HG02623 (cell line): ENCODE results near the gene THAP9.
"Not testable (repeated sequence)": the region's sequence is repeated elsewhere in the genome, so short reads cannot be mapped to it uniquely, and the experiment has no call there.

ENCODE experiments used
- ATAC-seq: cut with Tn5 transposase; IDR thresholded peaks from one replicate; pipeline ENCODE4 v1.9.1; 2021; ENCODE audit warnings: moderate library complexity; ENCODE audit not compliant: unreplicated experiment

THAP9 gene, protein sequence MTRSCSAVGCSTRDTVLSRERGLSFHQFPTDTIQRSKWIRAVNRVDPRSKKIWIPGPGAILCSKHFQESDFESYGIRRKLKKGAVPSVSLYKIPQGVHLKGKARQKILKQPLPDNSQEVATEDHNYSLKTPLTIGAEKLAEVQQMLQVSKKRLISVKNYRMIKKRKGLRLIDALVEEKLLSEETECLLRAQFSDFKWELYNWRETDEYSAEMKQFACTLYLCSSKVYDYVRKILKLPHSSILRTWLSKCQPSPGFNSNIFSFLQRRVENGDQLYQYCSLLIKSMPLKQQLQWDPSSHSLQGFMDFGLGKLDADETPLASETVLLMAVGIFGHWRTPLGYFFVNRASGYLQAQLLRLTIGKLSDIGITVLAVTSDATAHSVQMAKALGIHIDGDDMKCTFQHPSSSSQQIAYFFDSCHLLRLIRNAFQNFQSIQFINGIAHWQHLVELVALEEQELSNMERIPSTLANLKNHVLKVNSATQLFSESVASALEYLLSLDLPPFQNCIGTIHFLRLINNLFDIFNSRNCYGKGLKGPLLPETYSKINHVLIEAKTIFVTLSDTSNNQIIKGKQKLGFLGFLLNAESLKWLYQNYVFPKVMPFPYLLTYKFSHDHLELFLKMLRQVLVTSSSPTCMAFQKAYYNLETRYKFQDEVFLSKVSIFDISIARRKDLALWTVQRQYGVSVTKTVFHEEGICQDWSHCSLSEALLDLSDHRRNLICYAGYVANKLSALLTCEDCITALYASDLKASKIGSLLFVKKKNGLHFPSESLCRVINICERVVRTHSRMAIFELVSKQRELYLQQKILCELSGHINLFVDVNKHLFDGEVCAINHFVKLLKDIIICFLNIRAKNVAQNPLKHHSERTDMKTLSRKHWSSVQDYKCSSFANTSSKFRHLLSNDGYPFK

GRCh38 chr4:82900411-82901182 is at the start of gene THAP9:
TSS of gene THAP9 (plus strand) at chr4:82900735. CDS start at chr4:82900803, 68 bp downstream.
- ATAC-seq = peak; percentile 92

GRCh38 chr4:82851318-82851717 is 49.2 kb upstream of the THAP9 start:
- ATAC-seq = no peak

GRCh38 chr4:82851885-82852750 is 48.4 kb upstream of the THAP9 start:
- no peak for ATAC-seq

- no peak for ATAC-seq
Observed at GRCh38 chr4:82852751-82853285, 47.7 kb upstream of the THAP9 start.

DNA sequence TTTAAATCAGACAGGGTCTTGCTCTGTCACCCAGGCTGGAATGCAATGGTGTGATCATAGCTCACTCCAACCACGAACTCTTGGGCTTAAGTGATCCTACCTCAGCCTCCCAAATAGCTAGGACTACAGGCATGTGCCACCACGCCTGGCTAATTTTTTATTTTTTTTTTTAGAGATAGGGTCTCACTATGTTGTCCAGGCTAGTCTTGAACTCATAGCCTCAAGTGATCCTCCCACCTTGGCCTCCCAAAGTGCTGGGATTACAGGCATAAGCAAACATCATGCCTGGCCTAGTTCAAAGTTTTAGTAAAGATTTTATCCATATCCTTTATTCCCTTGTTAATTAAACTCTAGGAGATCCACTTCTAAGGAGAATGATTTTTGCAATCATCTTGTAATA is 40.0 kb upstream of the THAP9 start:
- not testable (repeated sequence) for ATAC-seq

DNA sequence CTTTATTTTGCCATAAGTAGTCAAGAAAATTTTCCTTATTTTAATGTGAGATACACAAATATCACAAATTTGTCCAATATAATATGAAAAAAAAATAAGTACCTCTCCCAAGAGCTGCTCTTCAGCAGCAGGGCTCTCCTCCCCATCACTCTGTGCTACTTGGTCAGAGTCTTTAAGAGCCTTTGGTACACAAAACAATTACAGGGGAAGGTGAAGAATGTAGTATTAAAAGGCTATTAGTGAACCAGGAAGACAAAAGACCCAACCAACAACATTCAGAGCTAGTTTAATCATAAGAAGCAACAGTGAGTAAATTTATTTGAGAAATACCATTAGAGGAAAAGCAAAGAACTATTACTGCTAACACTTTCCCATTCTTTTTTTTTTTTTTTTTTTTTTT is 39.0 kb upstream of the THAP9 start:
- no peak for ATAC-seq

- no peak for ATAC-seq
Observed at GRCh38 chr4:82864336-82864979, 36.1 kb upstream of the THAP9 start.

DNA sequence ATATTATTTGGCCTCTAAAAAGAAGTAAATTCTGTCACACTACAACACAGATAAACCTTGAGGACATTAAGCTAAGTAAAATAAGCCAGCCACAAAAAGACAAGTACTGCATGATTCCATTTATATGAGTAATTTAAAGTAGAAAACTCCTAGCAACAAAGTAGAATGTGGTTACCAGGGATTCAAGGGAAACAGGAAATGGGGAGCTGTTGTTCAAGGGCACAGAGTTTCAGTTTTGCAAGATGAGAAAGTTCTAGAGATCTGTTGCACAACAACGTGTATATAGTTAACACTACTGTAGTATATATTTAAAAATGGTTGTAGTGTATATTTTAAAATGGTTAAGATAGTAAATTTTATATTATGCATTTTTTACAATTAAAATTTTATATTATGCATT is 34.9 kb upstream of the THAP9 start:
- no peak for ATAC-seq

GRCh38 chr4:82866033-82866432 is 34.5 kb upstream of the THAP9 start:
- ATAC-seq = not testable (repeated sequence)

DNA sequence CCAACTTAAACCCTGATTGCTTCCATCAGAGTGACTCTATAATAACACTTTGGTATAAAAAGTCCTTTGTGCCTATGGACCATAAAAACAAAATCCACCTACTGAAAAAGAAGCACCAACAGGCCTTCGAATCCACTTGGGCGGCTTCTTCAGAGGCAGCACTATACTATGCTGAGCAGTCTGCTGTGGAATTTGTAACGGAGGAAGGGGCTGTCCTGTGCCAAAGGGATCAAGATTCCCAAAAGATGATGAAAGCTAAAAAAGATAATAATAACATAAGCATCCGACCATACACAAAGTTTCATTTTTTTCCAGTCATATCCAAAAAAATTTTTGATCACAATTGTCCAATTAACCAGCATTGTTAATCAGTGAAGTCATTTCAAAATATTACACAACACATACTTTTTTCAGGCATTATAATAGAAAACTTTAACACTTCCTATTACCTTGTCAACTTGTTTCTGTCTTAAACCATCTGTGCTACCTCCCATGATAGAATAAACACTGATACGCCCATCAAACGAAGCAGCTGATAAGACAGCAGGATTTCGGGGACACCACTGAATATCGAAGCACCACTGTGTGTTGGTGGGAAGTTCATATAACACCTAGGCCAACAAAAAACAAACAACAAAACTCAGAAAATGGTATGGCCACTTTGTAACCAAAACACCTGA is 33.7 kb upstream of the THAP9 start:
- no peak for ATAC-seq

GRCh38 chr4:82868572-82868971 is 32.0 kb upstream of the THAP9 start:
- no peak for ATAC-seq

DNA sequence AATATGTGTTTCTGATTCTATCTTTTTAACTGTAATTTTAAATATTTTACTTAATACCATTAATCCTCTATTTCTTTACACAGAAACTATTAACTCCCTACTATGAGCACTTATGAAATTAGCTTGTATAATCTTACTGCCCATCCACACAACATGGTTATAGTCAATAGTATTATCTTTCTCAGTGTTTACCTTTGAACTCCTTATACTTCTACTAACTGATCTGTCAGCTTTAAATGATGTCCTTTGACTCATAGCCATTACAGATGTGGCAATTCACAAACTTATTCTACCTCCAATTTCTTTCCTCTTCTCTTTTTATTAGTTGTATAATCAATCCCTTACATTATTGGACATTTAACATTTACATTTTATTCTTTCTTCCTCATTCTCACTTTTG is 15.1 kb upstream of the THAP9 start:
- no peak for ATAC-seq

- ATAC-seq = no peak
Observed at GRCh38 chr4:82886147-82886942, 14.2 kb upstream of the THAP9 start.

DNA sequence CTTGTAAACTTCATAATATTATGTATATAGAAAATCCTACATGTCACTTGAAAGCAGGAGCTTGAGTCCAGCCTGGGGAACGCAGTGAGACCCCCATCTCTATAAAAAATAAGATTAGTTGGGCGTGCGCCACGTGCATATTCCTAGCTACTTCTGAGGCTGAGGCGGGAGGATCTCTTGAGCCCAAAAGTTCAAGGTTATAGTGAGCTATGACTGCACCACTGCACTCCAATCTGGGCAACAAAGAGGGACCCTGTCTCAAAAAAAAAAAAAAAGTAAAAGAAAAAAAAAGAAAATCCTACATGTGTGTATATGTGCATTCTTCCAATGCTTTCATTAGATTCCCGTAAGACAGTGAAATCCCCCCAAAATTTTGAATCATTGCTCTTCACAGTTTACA is 11.2 kb upstream of the THAP9 start:
- no peak for ATAC-seq

DNA sequence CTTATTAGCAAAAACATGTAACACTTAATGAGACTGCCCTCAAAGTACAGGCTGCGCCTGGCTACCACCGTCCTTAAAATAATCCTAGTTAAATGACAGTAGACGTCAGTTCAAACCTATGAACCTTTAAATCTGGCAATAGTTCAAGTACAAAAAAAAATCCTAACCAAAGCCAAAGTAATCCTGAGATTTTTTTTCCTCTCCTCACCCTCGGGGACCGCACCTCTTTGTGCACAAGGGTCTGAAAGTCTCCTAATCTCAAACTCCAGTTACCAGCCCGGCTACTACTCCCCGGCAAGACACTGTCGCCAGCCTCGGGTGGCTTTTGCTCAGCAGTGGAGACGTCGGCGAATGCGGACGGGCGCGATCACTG is 10.0 kb upstream of the THAP9 start:
- no peak for ATAC-seq

DNA sequence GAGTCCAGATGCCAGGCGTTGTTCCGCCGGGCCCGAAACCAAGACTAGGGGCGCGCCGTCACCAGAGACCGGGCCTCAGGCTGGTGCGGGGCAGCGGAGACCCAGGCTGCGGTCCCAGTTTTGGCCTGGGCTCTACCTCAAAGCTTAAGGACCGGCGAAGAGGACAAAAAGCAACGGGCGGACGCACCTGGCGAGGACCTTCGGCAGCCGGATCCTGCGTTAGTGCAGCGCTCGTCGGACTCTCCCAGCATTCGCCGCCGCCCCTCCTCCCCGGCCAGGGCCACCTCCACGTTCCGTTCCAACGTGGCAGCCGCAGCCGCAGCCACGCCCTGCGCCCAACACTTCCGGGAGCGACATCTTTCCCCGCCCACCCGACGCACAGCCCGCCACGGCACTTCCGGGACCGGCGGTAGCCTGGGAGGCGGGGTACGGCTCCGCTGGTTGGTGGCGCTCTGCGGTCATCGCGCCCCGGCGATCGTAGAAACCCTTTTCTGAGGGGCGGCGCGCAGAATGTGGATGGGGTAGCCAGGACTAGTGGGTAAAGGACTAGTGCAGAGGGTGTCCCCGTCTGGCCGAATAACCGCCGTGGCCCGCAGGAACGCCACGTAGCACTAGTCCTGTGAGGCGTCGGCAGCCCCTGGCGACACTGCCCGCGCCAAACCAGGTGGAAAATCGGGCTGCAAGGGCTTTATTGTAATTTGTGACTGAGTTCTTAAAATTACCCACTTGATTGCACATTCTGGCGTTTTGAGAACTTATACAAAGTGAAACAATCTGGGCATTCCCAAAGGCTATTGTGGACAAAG is 9.4 kb upstream of the THAP9 start, which contains the start of gene SEC31A:
SEC31A (minus strand) TSS at position 253 of the 806 bp plus-strand sequence. CDS start 9,217 bp downstream, outside the sequence.
- ATAC-seq = peak; percentile 92
